Liver (tissue), 9 donors: ENCODE results near the gene UBL3. TPM values are rescaled to one million over a fixed set of nuclear protein-coding genes. Genes with fewer than 3 reads are reported as not detected.

Source experiments
- DNase-seq: peaks from one replicate; pipeline ENCODE4 v3.0.0-alpha.2; 2017; ENCODE audit warnings: low spot score
- H3K27ac ChIP-seq, 2 donors: one replicate each; pipeline ENCODE4 v1.7.0; 2013; ENCODE audit warnings: inconsistent platforms in 2 of 2, low read length in 2 of 2, control low read depth in 1 of 2, low read depth in 1 of 2, mild to moderate bottlenecking in 1 of 2
- H3K27me3 ChIP-seq, 4 donors: one replicate each; pipeline versions ENCODE4 v1.6.1 to v1.7.0; 2013; ENCODE audit warnings: low read length in 3 of 4, inconsistent platforms in 1 of 4, mild to moderate bottlenecking in 1 of 4, moderate library complexity in 1 of 4; ENCODE audit not compliant: control insufficient read depth in 4 of 4, insufficient read depth in 4 of 4
- H3K36me3 ChIP-seq, 4 donors: one replicate each; pipeline versions ENCODE4 v1.6.1 to v1.7.0; 2013; ENCODE audit warnings: low read length in 3 of 4, mild to moderate bottlenecking in 3 of 4, low read depth in 1 of 4, moderate library complexity in 1 of 4; ENCODE audit not compliant: control insufficient read depth in 4 of 4, insufficient read depth in 3 of 4
- H3K4me1 ChIP-seq, 4 donors: one replicate each; pipeline versions ENCODE4 v1.6.1 to v1.7.0; 2013; ENCODE audit warnings: low read length in 3 of 4, mild to moderate bottlenecking in 3 of 4, moderate library complexity in 1 of 4; ENCODE audit not compliant: control insufficient read depth in 4 of 4, insufficient read depth in 4 of 4
- H3K4me3 ChIP-seq, 3 donors: one replicate each; pipeline versions ENCODE4 v1.6.1 to v1.7.0; 2013; ENCODE audit warnings: low read length in 3 of 3, control low read depth in 1 of 3, low read depth in 1 of 3, mild to moderate bottlenecking in 1 of 3
- H3K9ac ChIP-seq, 2 donors: one replicate each; pipeline ENCODE4 v1.7.0; 2013; ENCODE audit warnings: low read length in 2 of 2, mild to moderate bottlenecking in 2 of 2, moderate library complexity in 2 of 2, control low read depth in 1 of 2, low read depth in 1 of 2
- H3K9me3 ChIP-seq, 4 donors: one replicate each; pipeline versions ENCODE4 v1.6.1 to v1.7.0; 2013; ENCODE audit warnings: low read length in 3 of 4; ENCODE audit not compliant: control insufficient read depth in 4 of 4
- EGR1 ChIP-seq, 2 donors: IDR thresholded peaks; 2 replicates each; pipeline ENCODE4 v1.6.1; 2016 to 2018; ENCODE audit warnings: antibody characterized with exemption in 2 of 2, low read depth in 2 of 2
- FOXA1 ChIP-seq: IDR thresholded peaks from 2 replicates; pipeline ENCODE4 v1.6.1; 2016; ENCODE audit warnings: antibody characterized with exemption
- FOXA2 ChIP-seq: IDR thresholded peaks from 2 replicates; pipeline ENCODE4 v1.6.1; 2016; ENCODE audit warnings: antibody characterized with exemption
- GABPA ChIP-seq, 2 donors: IDR thresholded peaks in 1 of 2; conservative IDR thresholded peaks in 1 of 2; 2 replicates each; pipeline ENCODE4 v1.6.1; 2016; ENCODE audit warnings: antibody characterized with exemption in 2 of 2, mild to moderate bottlenecking in 1 of 2, moderate library complexity in 1 of 2
- HNF4A ChIP-seq, 2 donors: conservative IDR thresholded peaks; 2 replicates each; pipeline ENCODE4 v1.6.1; 2016; ENCODE audit warnings: antibody characterized with exemption in 2 of 2, mild to moderate bottlenecking in 2 of 2
- JUND ChIP-seq, 2 donors: IDR thresholded peaks; 2 replicates each; pipeline ENCODE4 v1.6.1; 2016; ENCODE audit warnings: antibody characterized with exemption in 2 of 2
- RAD21 ChIP-seq, 2 donors: IDR thresholded peaks; 2 replicates each; pipeline ENCODE4 v1.6.1; 2016; ENCODE audit warnings: antibody characterized with exemption in 2 of 2, mild to moderate bottlenecking in 2 of 2
- REST ChIP-seq: IDR thresholded peaks from 2 replicates; pipeline ENCODE4 v1.6.1; 2016; ENCODE audit warnings: antibody characterized with exemption, mild to moderate bottlenecking
- RXRA ChIP-seq, 2 donors: IDR thresholded peaks; 2 replicates each; pipeline ENCODE4 v1.6.1; 2017 to 2018; ENCODE audit warnings: antibody characterized with exemption in 2 of 2, mild to moderate bottlenecking in 1 of 2
- SP1 ChIP-seq: IDR thresholded peaks from 2 replicates; pipeline ENCODE4 v1.6.1; 2018; ENCODE audit warnings: antibody characterized with exemption, mild to moderate bottlenecking
- TAF1 ChIP-seq: conservative IDR thresholded peaks from 2 replicates; pipeline ENCODE4 v1.6.1; 2016; ENCODE audit warnings: antibody characterized with exemption, mild to moderate bottlenecking
- ZBTB33 ChIP-seq: IDR thresholded peaks from 2 replicates; pipeline ENCODE4 v1.6.1; 2016; ENCODE audit warnings: antibody characterized with exemption
- WGBS: extraction: QIAGEN DNeasy Blood & Tissue Kit; methylation state at CpG from one replicate; pipeline ENCODE4 v1.1.7; 2013; 5-methylcytosine and 5-hydroxymethylcytosine counted together
- polyA plus RNA-seq, 2 donors: library from polyadenylated mRNA; stranded (reverse) in 1 of 2; unstranded in 1 of 2; fragments of 200-250 nt in 1 of 2; fragments of >200 nt in 1 of 2; fragmentation: Nextera tagmentation in 1 of 2; extraction: Ambion mirVana in 1 of 2; gene quantifications; one replicate each; pipeline versions ENCODE4 v1.2.1 to v1.2.3, GENCODE V29; 2013 to 2015
- total RNA-seq, 2 donors: library from RNA; depleted of rRNA; stranded (reverse); fragments of >200 nt; gene quantifications; one replicate each; pipeline ENCODE4 v1.2.3, GENCODE V29; 2014
- TF ChIP-seq, protein P1 (sequence below): fragments of 150-350 bp; IDR thresholded peaks from 2 replicates; pipeline ENCODE4 v1.5.1; 2017; ENCODE audit warnings: improper control_type of control experiment, low read depth, low read length; ENCODE audit not compliant: missing input control
- TF ChIP-seq, protein P2 (sequence below): IDR thresholded peaks from 2 replicates; pipeline ENCODE4 v1.6.1; 2016; ENCODE audit warnings: antibody characterized with exemption
- TF ChIP-seq, protein P3 (sequence below): IDR thresholded peaks from 2 replicates; pipeline ENCODE4 v1.6.1; 2016; ENCODE audit warnings: antibody characterized with exemption
- donor health status: healthy.
- donor health status: healthy.
- donor health status: healthy.
- donor health status: healthy.
- donor health status: healthy.

Gene UBL3
- total and polyA plus RNA-seq, 4 donors = 13.9 to 21.3 (median 15.9) TPM

- TF ChIP-seq TAF1 (no peak), SP1 (no peak), RAD21 (IDR thresholded peaks at IDR 0.05) (peak in 1 of 2 donors; percentile 11), HNF4A (conservative IDR thresholded peaks at IDR 0.05) (no peak)
- TF ChIP-seq, protein P1, sequence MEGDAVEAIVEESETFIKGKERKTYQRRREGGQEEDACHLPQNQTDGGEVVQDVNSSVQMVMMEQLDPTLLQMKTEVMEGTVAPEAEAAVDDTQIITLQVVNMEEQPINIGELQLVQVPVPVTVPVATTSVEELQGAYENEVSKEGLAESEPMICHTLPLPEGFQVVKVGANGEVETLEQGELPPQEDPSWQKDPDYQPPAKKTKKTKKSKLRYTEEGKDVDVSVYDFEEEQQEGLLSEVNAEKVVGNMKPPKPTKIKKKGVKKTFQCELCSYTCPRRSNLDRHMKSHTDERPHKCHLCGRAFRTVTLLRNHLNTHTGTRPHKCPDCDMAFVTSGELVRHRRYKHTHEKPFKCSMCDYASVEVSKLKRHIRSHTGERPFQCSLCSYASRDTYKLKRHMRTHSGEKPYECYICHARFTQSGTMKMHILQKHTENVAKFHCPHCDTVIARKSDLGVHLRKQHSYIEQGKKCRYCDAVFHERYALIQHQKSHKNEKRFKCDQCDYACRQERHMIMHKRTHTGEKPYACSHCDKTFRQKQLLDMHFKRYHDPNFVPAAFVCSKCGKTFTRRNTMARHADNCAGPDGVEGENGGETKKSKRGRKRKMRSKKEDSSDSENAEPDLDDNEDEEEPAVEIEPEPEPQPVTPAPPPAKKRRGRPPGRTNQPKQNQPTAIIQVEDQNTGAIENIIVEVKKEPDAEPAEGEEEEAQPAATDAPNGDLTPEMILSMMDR = no peak
These were observed 2.9 kb downstream of the UBL3 start (continued) for GRCh38 chr13:29847501-29847983.

- WGBS = 42% methylated on average over 6 of the region's 6 CpGs
- Histone ChIP-seq H3K27ac (peak overlapping the region; percentile 66 to 68), H3K36me3 (no peaks in the 10 kb centered on the region), H3K9ac (peak overlapping the region; percentile 42 to 63), H3K4me3 (peak overlapping the region; percentile 36 to 66 (median 60)), H3K27me3 (no peaks in the 10 kb centered on the region), H3K9me3 (no peaks in the 10 kb centered on the region), H3K4me1 (peaks cover 2 to 18% (median 10%) of the 10 kb centered on the region in 4 donors)
- DNase-seq = no peak
- TF ChIP-seq GABPA (IDR thresholded peaks at IDR 0.05 in 1 of 2, conservative IDR thresholded peaks at IDR 0.05 in 1 of 2) (no peak), TAF1 (peak; percentile 26)
These were observed 3.8 kb downstream of the UBL3 start for GRCh38 chr13:29846475-29847256.

- TF ChIP-seq JUND (IDR thresholded peaks at IDR 0.05) (no peak), FOXA1 (no peak), FOXA2 (no peak), REST (no peak), ZBTB33 (no peak), RXRA (IDR thresholded peaks at IDR 0.05) (no peak), RAD21 (IDR thresholded peaks at IDR 0.05) (peak; percentile 67), EGR1 (IDR thresholded peaks at IDR 0.05; ENCODE audit: low read depth in 2 of 2) (no peak)
- TF ChIP-seq, protein P2, sequence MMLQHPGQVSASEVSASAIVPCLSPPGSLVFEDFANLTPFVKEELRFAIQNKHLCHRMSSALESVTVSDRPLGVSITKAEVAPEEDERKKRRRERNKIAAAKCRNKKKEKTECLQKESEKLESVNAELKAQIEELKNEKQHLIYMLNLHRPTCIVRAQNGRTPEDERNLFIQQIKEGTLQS = no peak
- TF ChIP-seq, protein P1 = peak; percentile 34
- TF ChIP-seq, protein P3, sequence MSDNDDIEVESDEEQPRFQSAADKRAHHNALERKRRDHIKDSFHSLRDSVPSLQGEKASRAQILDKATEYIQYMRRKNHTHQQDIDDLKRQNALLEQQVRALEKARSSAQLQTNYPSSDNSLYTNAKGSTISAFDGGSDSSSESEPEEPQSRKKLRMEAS = no peak
- Histone ChIP-seq H3K4me3 (no peak overlapping the region), H3K36me3 (no peaks in the 10 kb centered on the region), H3K27ac (no peak overlapping the region), H3K4me1 (peaks cover 2 to 17% (median 9%) of the 10 kb centered on the region in 4 donors), H3K27me3 (no peaks in the 10 kb centered on the region), H3K9me3 (no peaks in the 10 kb centered on the region), H3K9ac (peak overlapping the region in 1 of 2 donors; percentile 33)
- DNase-seq = no peak
- WGBS = 48% methylated on average over 2 of the region's 2 CpGs
These were observed 4.9 kb downstream of the UBL3 start for GRCh38 chr13:29845440-29846056.
